ENCODE data around the gene VWA8. TPM values are rescaled to one million over a fixed set of nuclear protein-coding genes. Genes with fewer than 3 reads are reported as not detected.
A peak's percentile ranks its signal among the peaks of the same experiment; 100 is the strongest.

VWA8 gene
- total RNA-seq, 4 donors from 2014 or later = 27.1 to 39.7 (median 30.4) TPM

- no peak for DNase-seq
- Histone ChIP-seq H3K27ac (no peak overlapping the region), H3K27me3 (no peaks in the 10 kb centered on the region), H3K4me1 (peaks cover 0 to 8% of the 10 kb centered on the region in 2 donors), H3K9me3 (no peaks in the 10 kb centered on the region), H3K36me3 (peaks cover 0 to 4% of the 10 kb centered on the region in 2 donors), H3K4me3 (replicated peaks in 1 of 3) (no peak overlapping the region)
- TF ChIP-seq POLR2A (IDR thresholded peaks at IDR 0.05) = no peak
- TF ChIP-seq, protein P1, sequence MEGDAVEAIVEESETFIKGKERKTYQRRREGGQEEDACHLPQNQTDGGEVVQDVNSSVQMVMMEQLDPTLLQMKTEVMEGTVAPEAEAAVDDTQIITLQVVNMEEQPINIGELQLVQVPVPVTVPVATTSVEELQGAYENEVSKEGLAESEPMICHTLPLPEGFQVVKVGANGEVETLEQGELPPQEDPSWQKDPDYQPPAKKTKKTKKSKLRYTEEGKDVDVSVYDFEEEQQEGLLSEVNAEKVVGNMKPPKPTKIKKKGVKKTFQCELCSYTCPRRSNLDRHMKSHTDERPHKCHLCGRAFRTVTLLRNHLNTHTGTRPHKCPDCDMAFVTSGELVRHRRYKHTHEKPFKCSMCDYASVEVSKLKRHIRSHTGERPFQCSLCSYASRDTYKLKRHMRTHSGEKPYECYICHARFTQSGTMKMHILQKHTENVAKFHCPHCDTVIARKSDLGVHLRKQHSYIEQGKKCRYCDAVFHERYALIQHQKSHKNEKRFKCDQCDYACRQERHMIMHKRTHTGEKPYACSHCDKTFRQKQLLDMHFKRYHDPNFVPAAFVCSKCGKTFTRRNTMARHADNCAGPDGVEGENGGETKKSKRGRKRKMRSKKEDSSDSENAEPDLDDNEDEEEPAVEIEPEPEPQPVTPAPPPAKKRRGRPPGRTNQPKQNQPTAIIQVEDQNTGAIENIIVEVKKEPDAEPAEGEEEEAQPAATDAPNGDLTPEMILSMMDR (IDR thresholded peaks at IDR 0.05) = no peak
- intact Hi-C loops (cut with DNase I) = no loop called here
- WGBS, 2 donors = 84 to 91% methylated on average over 3 of the region's 3 CpGs
Measured at GRCh38 chr13:41590643-41591042, 370.3 kb downstream of the VWA8 start.

- Histone ChIP-seq H3K4me3 (replicated peaks in 1 of 3) (no peak overlapping the region), H3K36me3 (peaks cover 0 to 4% of the 10 kb centered on the region in 2 donors), H3K27me3 (no peaks in the 10 kb centered on the region), H3K9me3 (no peaks in the 10 kb centered on the region), H3K27ac (no peak overlapping the region), H3K4me1 (peaks cover 0 to 2% of the 10 kb centered on the region in 2 donors)
- intact Hi-C loops (cut with DNase I) = no loop called here
- DNase-seq = no peak
- no peak for TF ChIP-seq POLR2A (IDR thresholded peaks at IDR 0.05)
- TF ChIP-seq, protein P1 (IDR thresholded peaks at IDR 0.05) = no peak
Measured at GRCh38 chr13:41590122-41590521, 370.8 kb downstream of the VWA8 start.

DNA sequence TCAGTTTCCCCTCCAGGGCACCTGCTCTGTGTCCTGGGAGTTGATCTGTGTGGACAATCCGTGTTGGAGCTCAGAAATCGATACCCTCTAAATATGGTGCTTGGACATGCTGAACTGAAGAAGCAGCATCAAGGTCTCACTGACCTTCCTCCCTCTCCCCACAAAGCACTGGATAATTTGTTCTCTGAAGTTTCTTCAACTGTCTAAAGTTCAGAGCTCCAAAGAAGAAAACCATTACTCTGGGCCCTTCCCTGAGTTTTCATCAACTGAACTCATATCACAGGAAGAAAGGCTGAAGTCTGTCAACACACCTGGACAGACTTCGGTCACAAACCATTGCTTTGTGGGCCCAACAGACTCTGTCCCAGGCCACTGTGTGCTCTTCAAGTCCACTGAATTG, 371.5 kb downstream of the VWA8 start:
- H3K27me3 ChIP-seq = no peaks in the 10 kb centered on the region
- no peak overlapping the region for H3K4me3 ChIP-seq (replicated peaks in 1 of 3)
- intact Hi-C loops (cut with DNase I) = no loop called here
- no peaks in the 10 kb centered on the region for H3K4me1 ChIP-seq
- H3K9me3 ChIP-seq = no peaks in the 10 kb centered on the region
- TF ChIP-seq, protein P1 (IDR thresholded peaks at IDR 0.05) = no peak
- TF ChIP-seq POLR2A (IDR thresholded peaks at IDR 0.05) = no peak
- 96 to 98% methylated on average over 3 of the region's 3 CpGs for WGBS, 2 donors
- no peak overlapping the region for H3K27ac ChIP-seq
- DNase-seq = no peak
- H3K36me3 ChIP-seq = peaks cover 0 to 4% of the 10 kb centered on the region in 2 donors

- no peaks in the 10 kb centered on the region for H3K27me3 ChIP-seq
- H3K9me3 ChIP-seq = no peaks in the 10 kb centered on the region
- no peaks in the 10 kb centered on the region for H3K4me1 ChIP-seq
- TF ChIP-seq, protein P1 (IDR thresholded peaks at IDR 0.05) = no peak
- no peak for TF ChIP-seq POLR2A (IDR thresholded peaks at IDR 0.05)
- peaks cover 0 to 4% of the 10 kb centered on the region in 2 donors for H3K36me3 ChIP-seq
- peak in 1 of 2 donors; percentile 10 for DNase-seq
- H3K4me3 ChIP-seq (replicated peaks in 1 of 3) = no peak overlapping the region
- 89 to 96% methylated on average over 2 of the region's 2 CpGs for WGBS, 2 donors
- H3K27ac ChIP-seq = no peak overlapping the region
- intact Hi-C loops (cut with DNase I) = no loop called here
Measured at GRCh38 chr13:41588899-41589298, 372.0 kb downstream of the VWA8 start.

DNA sequence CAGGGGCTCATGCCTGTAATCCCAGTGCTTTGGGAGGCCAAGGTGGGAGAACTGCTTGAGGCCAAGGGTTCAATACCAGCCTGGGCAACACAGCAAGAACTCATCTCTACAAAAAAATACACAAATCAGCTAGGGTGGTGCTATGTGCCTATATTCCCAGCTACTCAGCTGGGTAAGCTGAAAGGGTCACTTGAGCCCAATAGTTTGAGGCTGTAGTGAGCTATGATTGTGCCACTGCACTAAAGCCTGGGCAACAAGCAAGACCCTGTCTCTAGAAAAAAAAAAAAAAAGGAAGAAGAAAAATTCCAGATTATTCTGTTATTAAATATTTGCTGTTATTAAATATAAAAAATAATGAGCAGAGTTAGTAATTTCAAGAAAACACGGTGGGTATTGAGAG, 372.5 kb downstream of the VWA8 start:
- Histone ChIP-seq H3K4me3 (replicated peaks in 1 of 3) (no peak overlapping the region), H3K36me3 (peaks cover 0 to 4% of the 10 kb centered on the region in 2 donors), H3K9me3 (no peaks in the 10 kb centered on the region), H3K27me3 (no peaks in the 10 kb centered on the region), H3K27ac (no peak overlapping the region), H3K4me1 (no peaks in the 10 kb centered on the region)
- WGBS, 2 donors = 94 to 98% methylated on average over 1 of the region's 1 CpG
- no peak for DNase-seq
- intact Hi-C loops (cut with DNase I) = no loop called here
- no peak for TF ChIP-seq POLR2A (IDR thresholded peaks at IDR 0.05)
- TF ChIP-seq, protein P1 (IDR thresholded peaks at IDR 0.05) = no peak

Data from thyroid gland (tissue), 4 donors.